ENCODE results near the gene PTPRD.

Gene PTPRD

GRCh38 chr9:8560560-8561525, 2052.0 kb downstream of the PTPRD start:
- DNase-seq (ENCODE audit: low read depth in 4 of 4, low spot score in 1 of 4): no peak

GRCh38 chr9:8558176-8558575, 2054.6 kb downstream of the PTPRD start:
- DNase-seq (ENCODE audit: low read depth in 4 of 4, low spot score in 1 of 4): no peak

GRCh38 chr9:8555762-8556500, 2056.9 kb downstream of the PTPRD start:
- DNase-seq (ENCODE audit: low read depth in 4 of 4, low spot score in 1 of 4): no peak

- DNase-seq (ENCODE audit: low read depth in 4 of 4, low spot score in 1 of 4): no peak
These were observed 2059.4 kb downstream of the PTPRD start for GRCh38 chr9:8553444-8553843.

GRCh38 chr9:8552732-8553131, 2060.1 kb downstream of the PTPRD start:
- DNase-seq (ENCODE audit: low read depth in 4 of 4, low spot score in 1 of 4): no peak

- DNase-seq (ENCODE audit: low read depth in 4 of 4, low spot score in 1 of 4): no peak
These were observed 2063.6 kb downstream of the PTPRD start for GRCh38 chr9:8549214-8549613.

GRCh38 chr9:8543219-8543618, 2069.6 kb downstream of the PTPRD start:
- DNase-seq (ENCODE audit: low read depth in 4 of 4, low spot score in 1 of 4): no peak

- no peak for DNase-seq (ENCODE audit: low read depth in 4 of 4, low spot score in 1 of 4)
These were observed 2070.3 kb downstream of the PTPRD start for GRCh38 chr9:8542537-8542936.

GRCh38 chr9:8539681-8540197, 2073.1 kb downstream of the PTPRD start:
- DNase-seq (ENCODE audit: low read depth in 4 of 4, low spot score in 1 of 4): no peak

- DNase-seq (ENCODE audit: low read depth in 4 of 4, low spot score in 1 of 4): no peak
These were observed 2076.0 kb downstream of the PTPRD start for GRCh38 chr9:8536845-8537244.

- DNase-seq (ENCODE audit: low read depth in 4 of 4, low spot score in 1 of 4): no peak
These were observed 2078.0 kb downstream of the PTPRD start for GRCh38 chr9:8534828-8535227.

- DNase-seq (ENCODE audit: low read depth in 4 of 4, low spot score in 1 of 4): no peak
These were observed 2079.1 kb downstream of the PTPRD start for GRCh38 chr9:8533681-8534080.

GRCh38 chr9:8531826-8532415, 2080.9 kb downstream of the PTPRD start:
- no peak for DNase-seq (ENCODE audit: low read depth in 4 of 4, low spot score in 1 of 4)

GRCh38 chr9:8521112-8521511, 2091.7 kb downstream of the PTPRD start:
- no peak for DNase-seq (ENCODE audit: low read depth in 4 of 4, low spot score in 1 of 4)

- DNase-seq (ENCODE audit: low read depth in 4 of 4, low spot score in 1 of 4): no peak
These were observed 2097.1 kb downstream of the PTPRD start for GRCh38 chr9:8515748-8516147.

GRCh38 chr9:8514760-8515159, 2098.0 kb downstream of the PTPRD start:
- DNase-seq (ENCODE audit: low read depth in 4 of 4, low spot score in 1 of 4): no peak

- DNase-seq (ENCODE audit: low read depth in 4 of 4, low spot score in 1 of 4): no peak
These were observed 2104.0 kb downstream of the PTPRD start for GRCh38 chr9:8508671-8509290.

GRCh38 chr9:8494571-8494970, 2118.2 kb downstream of the PTPRD start:
- DNase-seq (ENCODE audit: low read depth in 4 of 4, low spot score in 1 of 4): no peak

GRCh38 chr9:8492679-8493078, 2120.1 kb downstream of the PTPRD start:
- DNase-seq (ENCODE audit: low read depth in 4 of 4, low spot score in 1 of 4): no peak

GRCh38 chr9:8492024-8492423, 2120.8 kb downstream of the PTPRD start:
- DNase-seq (ENCODE audit: low read depth in 4 of 4, low spot score in 1 of 4): no peak

- no peak for DNase-seq (ENCODE audit: low read depth in 4 of 4, low spot score in 1 of 4)
These were observed 2121.2 kb downstream of the PTPRD start for GRCh38 chr9:8491563-8491962.

All from stimulated activated CD4-positive, alpha-beta T cell treated with anti-CD3 and anti-CD28 coated beads, Interleukin-1b, Interleukin-23, amount 100 ng/mL, for 24 hours (primary cell).